HG03575 (cell line): Measurements from ENCODE around the gene PTPRJ.
"Not testable (repeated sequence)": the region's sequence is repeated elsewhere in the genome, so short reads cannot be mapped to it uniquely, and the experiment has no call there.

Experiments used
- ATAC-seq: cut with Tn5 transposase; IDR thresholded peaks from one replicate; pipeline ENCODE4 v1.9.1; 2021; ENCODE audit not compliant: unreplicated experiment, insufficient number of reproducible peaks, low FRiP score; ENCODE audit errors: extremely low read depth

PTPRJ gene

GRCh38 chr11:47980088-47980906 is at the start of gene PTPRJ:
Gene PTPRJ (plus strand): TSS chr11:47980559. CDS start chr11:47980913, 354 bp downstream.
- ATAC-seq, result no peak

DNA sequence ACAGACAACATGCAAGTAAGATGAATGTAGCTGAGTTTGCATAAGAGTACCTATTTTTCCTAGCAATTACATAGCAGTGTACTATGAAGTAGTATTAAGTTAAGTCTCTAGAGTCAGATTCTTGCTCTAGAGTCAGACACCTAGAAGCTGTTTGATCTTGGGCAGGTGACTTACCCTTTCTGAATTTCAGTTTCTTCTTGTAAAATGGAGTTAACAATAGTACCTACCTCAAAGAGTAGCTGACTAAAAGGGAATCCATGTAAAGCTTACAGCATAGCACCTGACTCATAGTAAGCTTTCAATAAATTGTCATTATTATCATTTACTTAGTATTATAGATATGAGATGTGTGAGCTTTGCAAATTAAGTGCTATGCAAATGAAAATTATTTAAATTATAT is 47.8 kb upstream of the PTPRJ start:
- ATAC-seq, result no peak

GRCh38 chr11:47933797-47934196 is 46.6 kb upstream of the PTPRJ start:
- ATAC-seq, result not testable (repeated sequence)

DNA sequence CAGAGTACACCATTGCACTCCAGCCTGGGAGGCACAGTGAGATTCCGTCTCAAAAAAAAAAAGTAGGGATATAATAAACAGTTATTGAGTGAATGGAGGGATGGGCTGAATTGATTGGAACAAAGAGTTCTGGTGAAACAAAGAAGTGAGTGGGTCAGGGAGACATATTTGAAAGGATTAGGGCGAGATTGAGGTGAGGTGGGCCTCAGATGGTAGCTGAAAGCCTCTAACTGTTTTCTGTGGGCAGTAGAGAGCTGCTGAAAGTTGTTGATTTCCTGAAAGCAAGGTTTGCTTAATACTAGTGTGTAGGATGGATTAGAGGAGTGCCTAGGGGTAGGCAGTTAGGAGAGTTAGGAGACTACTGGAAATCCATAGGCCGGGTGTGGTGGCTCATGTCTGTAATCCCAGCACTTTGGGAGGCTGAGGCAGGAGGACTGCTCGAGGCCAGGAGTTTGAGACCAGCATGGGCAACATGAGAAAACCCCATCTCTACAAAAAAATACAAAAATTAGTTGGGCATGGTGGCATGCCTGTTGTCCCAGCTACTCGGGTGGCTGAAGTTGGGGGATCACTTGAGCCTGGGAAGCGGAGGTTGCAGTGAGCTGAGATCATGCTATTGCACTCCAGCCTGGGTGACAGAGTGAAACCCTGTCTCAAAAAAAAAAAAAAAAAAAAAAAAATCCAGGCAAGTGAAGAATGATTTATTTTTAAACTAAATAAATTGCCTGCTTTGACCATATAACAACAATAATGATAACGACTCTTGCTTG is 41.4 kb upstream of the PTPRJ start:
- ATAC-seq, result no peak

DNA sequence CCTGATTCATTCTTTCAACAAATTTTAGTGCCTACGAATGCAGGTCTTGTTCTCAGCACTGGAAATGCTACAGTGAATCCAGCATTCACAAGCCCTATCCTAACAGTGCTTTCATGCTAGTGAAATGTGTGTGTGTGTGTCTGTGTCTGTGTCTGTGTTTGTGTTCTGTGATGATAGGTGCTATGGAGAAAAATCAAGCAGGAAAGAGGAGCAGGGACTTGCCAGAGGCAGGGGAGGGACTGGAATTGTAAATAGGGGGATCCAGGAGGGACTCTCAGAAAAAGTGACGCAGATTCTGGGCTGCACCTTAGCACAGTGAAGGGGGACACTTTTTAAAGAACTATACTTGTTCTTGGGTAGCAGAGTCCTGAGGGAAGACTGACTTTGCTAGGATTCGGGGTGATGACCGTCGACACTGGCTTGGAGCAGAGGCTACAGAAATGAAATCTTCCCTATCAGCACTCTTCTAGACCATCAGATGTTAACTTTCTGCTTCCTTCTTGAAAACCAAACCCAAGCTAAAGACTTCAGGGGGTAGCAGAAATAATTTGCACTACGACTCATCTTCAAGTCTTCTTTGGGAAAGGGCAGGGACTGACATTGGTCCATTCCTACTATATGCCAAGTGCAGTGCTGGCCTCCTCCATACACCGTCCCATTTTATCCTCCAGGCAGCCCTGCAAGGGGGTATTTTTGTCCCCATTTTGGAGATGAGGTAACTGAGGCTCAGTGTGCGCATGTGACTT is 39.3 kb upstream of the PTPRJ start:
- no peak for ATAC-seq

- no peak for ATAC-seq
Measured at GRCh38 chr11:47941907-47942558, 38.3 kb upstream of the PTPRJ start.

DNA sequence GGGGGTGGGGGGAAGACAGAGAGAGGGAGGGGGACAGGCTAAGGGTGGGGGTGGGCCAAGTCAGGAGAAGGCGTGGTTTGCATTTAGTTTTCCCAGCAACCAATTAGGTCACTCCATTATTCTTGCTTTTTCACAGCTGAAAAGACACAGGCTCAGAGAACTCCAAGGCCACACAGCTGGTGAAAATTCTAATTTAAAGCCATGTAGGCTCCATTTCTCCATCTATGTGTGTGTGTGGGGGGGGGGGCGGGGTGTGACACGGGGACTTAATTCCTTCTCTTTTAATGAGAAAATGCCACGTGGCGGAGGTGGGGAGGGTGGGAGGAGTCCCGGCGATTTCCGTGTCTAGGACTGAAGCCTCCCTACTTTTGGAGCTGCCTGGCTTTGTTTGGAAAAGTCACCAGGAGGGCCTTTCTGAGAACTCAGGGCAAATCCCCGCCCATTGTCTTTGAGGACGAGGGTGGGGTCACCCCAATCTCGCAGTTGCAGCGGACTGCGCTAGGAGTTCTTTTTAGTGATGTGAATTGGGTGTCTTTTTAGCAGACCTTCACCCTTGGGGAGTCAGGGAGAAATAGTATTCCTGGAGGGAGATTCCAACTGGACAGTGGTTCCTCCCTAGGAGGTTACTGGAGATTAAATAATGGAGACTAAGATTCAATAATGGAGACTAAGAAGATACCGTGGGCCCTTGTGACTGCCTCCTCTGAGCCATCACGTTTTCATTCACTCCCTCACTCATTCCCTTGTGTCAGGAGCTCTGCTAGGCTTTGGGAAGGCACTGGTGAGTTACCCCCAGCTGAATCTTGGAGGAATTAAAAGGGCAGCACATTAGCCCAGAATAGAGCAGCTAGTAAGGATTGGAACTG is 36.4 kb upstream of the PTPRJ start:
- no peak for ATAC-seq

- ATAC-seq, result no peak
Measured at GRCh38 chr11:47944632-47945031, 35.7 kb upstream of the PTPRJ start.

DNA sequence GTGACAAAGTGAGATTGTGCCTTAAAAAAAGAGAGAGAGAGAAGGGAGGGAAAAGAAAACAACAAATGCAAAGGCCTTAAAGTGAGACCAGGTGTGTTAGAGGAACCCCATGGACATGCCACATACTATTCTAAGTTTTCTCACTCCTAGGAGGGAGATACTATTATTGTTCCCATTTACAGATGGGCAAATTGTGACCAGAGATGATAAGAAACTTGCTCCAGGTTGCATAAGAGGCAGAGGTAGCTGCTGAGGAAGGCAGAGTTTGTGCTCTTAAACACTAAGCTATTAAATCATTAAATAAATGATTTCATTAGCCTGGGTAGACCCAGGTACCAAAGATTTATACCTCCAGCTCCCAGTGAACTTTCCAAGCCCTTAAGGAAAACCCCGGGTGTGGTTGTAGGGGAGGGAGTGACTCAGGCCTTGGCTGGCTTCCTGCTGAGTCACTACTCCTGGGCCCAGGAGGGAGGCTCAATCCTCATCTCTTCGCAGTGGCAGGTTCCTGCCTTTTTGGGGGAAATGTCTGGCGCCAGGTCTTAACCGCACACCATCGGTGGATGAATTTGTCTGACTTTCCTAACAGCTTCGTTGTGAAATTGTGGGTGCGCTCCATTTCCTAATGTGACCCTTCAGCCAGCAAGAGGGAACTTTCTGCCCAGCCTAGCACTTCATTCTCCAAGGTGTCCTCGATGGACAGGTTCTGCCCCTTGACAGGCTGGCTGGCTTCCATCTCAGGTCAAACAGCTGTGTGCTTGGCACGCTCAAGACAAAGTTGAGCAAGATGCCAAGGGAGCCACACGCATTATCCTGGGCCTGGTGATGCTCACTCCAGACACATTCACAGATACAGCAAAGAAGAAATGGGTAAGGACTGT is 33.4 kb upstream of the PTPRJ start:
- no peak for ATAC-seq

DNA sequence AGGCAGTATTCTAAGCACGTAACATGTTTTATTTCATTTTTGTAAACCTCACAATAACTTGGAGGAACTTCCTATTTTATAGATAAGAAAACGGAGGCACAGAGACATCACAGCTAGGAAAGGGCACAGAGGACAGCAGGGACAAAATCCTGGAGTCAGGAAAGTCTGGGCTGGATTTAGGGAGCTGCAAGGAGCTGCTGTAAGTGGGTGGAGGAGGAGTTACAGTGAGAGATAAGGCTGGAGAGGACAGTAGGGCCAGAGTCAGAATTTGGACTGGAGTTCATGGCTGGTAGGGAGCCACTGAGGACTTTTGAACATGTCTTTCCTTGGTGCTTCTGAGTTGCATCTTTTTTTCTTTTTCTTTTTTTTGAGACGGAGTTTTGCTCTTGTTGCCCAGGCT is 32.2 kb upstream of the PTPRJ start:
- ATAC-seq, result no peak

DNA sequence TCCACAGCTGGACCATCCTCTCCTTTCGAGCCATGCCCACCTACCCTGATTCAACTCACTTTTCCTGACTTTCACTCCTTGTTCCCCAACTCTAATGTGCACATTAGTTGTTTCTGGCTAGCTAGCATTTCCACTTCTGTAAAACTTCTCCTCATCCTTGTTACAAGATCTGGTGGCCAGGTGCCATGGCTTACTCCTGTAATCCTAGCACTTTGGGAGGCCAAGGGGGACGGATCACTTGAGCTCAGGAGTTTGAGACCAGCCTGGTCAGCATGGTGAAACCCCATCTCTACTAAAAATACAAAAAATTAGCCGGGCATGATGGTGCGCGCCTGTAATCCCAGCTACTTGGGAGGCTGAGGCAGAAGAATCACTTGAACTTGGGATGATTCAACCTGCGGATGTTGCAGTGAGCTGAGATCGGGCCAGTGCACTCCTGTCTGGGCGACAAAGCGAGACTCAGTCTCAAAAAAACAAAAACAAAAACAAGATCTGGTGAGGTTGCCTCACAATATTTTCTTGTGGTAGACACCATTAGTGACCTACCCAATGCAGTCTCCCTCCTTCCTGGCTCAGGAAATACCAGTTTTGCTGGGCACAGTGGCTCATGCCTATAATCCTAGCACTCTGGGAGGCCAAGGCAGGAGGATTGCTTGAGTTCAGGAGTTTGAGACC is 31.2 kb upstream of the PTPRJ start:
- ATAC-seq, result not testable (repeated sequence)

- peak; percentile 61 for ATAC-seq
Measured at GRCh38 chr11:47950396-47950795, 30.0 kb upstream of the PTPRJ start.

- ATAC-seq, result not testable (repeated sequence)
Measured at GRCh38 chr11:47951504-47951903, 28.9 kb upstream of the PTPRJ start.

GRCh38 chr11:47955061-47955755 is 25.2 kb upstream of the PTPRJ start:
- no peak for ATAC-seq

DNA sequence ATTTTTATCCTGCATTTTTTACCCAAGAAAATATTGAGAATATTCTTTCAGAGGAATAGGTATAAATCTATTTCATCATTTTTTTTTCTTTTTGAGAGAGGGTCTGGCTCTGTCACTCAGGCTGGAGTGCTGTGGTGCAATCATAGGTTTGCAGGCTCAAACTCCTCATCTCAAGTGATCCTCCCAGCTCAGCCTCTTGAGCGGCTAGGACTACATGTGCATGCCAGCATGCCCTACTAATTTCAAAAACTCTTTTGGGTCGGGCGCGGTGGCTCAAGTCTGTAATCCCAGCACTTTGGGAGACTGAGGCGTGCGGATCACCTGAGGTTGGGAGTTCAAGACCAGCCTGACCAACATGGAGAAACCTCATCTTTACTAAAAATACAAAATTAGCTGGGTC is 20.3 kb upstream of the PTPRJ start:
- no peak for ATAC-seq

DNA sequence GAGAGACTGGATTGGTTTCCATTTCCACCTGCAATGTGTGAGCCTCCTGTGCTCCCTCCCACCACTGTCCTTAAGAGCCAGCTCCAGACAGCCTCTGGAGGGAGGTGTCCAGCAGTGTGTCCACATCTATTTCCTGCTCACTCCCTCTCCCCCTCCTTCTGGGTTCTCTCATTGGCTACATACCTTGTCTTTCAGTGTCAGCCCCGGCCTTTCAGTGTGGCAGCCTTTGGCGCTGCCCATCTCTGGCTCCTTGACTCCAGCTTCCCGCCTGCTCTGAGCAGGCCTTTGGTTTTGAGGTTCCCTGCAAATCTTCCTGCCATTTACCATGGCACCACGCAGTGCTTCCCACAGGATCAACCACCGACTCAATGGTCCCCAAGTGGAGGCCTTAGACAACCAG is 19.0 kb upstream of the PTPRJ start:
- ATAC-seq, result no peak
